Iris pigment epithelial cell (primary cell): ENCODE measurements around the gene KPNA6.
A peak's percentile ranks its signal among the peaks of the same experiment; 100 is the strongest.

Experiments used
- DNase-seq: peaks from one replicate; pipeline ENCODE4 v3.0.0-alpha.2; 2011; ENCODE audit warnings: low read depth

KPNA6 gene

DNA sequence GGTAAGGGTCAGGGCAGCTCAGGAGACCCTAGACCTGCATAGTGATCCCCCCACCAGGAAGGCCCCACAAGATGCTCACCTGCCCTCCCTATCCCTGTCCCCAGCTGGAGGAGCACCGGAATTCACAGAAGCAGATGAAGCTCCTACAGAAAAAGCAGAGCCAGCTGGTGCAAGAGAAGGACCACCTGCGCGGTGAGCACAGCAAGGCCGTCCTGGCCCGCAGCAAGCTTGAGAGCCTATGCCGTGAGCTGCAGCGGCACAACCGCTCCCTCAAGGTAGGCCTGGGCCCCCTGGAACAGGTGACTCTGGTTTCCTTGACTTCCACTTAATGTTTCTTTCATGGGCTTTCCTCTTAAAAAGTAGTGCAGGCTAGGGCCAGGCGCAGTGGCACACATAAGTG lies 80.0 kb downstream of the KPNA6 start:
- no peak for DNase-seq

DNA sequence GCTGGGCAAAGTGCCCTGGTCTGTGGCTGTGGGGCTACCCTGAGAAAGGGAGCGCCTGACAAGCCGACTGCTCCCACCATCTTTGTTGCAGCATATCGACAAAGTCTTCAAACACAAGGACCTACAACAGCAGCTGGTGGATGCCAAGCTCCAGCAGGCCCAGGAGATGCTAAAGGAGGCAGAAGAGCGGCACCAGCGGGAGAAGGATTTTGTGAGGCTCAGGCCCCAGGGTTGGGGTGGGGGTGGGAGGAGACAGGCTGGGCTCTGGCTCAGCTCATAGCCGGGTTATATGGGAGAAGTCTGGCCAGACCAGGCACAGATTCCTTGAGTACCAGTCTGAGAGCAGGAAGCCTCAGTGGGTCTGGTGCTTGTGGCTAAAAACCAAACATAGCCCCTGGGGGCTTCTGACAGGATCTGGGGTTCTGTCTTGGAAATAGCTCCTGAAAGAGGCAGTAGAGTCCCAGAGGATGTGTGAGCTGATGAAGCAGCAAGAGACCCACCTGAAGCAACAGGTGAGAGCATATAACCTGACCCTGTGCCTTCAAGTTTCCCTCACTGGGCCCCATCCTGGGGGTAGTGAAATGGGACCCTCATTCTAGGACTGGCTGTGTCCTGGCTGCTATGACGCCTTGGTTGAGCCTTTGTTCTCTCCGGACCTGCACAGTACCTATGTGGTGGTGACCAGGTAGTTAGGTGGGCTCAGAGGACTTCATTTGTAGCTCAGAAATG lies 84.5 kb downstream of the KPNA6 start:
- DNase-seq: no peak

DNA sequence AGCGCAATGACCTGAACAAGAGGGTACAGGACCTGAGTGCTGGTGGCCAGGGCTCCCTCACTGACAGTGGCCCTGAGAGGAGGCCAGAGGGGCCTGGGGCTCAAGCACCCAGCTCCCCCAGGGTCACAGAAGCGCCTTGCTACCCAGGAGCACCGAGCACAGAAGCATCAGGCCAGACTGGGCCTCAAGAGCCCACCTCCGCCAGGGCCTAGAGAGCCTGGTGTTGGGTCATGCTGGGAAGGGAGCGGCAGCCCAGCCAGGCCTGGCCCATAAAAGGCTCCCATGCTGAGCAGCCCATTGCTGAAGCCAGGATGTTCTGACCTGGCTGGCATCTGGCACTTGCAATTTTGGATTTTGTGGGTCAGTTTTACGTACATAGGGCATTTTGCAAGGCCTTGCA lies 87.1 kb downstream of the KPNA6 start:
- no peak for DNase-seq

- no peak for DNase-seq
These were observed 87.7 kb downstream of the KPNA6 start for GRCh38 chr1:32195531-32195930.

DNA sequence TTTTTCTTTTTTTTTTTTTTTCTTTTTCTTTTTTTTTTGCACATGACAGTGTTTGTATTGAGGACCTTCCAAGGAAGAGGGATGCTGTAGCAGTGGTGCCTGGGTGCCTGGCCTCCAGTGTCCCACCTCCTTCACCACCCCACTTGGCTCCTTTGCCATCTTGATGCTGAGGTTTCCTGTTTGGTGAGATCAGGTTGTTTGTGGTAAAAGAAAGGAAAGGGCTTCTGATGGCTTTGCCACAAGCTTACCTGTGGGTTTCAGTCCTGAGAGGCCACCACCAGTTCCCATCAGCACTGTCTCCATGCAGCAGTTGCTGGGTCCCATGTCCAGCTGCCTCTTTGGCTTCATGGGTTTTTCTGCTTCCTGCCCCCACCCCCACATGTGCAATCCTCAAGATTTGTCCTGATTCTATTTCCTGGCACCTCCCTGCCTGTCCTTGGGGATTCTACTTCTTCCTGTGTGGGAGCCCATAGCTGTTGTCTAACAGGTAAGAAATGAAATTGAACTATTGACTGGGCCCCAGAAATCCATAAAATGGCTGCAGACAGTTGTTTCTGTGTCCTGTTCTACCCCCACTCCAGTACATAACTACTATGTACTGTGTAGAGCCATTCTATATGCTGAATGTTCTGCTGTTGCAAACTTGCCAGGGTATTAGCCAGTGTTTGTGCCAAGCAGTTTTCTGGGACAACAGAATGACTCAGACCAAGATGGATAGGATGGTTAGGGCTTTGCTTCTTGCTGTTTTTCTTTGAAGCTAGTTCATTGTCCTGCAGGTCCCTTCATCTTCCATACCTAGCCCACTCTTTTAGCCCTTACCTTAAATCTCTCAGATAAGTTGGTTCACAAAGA lies 88.3 kb downstream of the KPNA6 start:
- peak; percentile 46 for DNase-seq

- DNase-seq: no peak
These were observed 89.2 kb downstream of the KPNA6 start for GRCh38 chr1:32197074-32197473.

- no peak for DNase-seq
These were observed 90.0 kb downstream of the KPNA6 start for GRCh38 chr1:32197837-32198236.

DNA sequence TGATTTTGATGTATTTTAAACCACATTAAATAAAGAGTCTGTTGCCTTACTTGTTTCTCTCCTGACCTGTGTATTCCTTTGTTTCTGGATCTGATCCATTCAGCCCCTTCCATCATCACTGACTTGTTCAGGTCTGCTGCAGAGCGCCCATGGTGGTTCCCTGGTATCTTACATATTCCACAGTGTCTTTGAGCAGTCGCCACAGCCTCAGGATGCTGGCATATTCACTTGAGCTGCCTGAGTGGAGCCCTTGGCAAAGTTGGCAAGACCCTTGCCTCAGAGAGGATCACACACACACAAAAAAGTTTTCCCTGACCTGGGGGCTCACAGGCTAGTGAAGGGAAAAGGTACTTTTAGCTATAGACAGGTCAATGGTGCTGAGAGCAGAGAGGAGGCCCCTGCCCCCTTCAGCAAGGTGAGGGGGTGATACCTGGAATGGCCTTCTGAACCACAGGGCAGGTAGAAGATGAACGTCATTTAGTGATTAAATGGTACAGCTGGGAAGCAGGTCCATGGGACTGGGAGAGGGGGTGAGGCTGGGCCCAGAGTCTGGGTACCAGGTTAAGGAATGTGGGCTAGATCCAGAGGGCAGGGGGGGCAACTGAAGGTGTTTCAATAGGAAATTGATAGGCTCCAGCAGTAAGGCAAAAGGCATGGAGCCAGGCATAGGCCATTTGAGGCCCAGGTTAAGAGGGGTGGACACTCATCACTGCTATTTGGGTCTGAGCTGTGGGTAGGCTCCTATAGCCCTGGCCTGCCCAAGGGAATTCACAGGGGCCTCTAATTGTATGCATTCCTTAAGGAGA lies 90.6 kb downstream of the KPNA6 start:
- no peak for DNase-seq

GRCh38 chr1:32199043-32199716 lies 91.3 kb downstream of the KPNA6 start:
- no peak for DNase-seq

DNA sequence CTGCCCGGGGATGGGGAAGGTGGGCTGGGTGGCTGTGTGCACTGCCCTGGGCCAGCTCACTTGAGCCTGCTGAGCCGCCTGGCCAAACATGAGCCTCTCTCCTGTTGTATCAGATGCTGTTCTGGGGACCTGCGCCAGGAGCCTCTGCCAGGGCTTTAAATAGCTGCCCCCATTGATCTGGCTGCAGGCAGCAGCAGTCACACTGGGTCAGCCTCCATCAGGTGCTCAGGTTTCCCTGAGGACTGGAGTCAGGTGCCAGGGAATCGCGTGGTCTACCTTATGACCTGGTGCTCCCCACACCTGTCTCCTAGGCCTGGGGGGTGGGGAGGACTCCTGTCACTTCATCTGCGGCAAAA lies 91.8 kb downstream of the KPNA6 start:
- DNase-seq: no peak

DNA sequence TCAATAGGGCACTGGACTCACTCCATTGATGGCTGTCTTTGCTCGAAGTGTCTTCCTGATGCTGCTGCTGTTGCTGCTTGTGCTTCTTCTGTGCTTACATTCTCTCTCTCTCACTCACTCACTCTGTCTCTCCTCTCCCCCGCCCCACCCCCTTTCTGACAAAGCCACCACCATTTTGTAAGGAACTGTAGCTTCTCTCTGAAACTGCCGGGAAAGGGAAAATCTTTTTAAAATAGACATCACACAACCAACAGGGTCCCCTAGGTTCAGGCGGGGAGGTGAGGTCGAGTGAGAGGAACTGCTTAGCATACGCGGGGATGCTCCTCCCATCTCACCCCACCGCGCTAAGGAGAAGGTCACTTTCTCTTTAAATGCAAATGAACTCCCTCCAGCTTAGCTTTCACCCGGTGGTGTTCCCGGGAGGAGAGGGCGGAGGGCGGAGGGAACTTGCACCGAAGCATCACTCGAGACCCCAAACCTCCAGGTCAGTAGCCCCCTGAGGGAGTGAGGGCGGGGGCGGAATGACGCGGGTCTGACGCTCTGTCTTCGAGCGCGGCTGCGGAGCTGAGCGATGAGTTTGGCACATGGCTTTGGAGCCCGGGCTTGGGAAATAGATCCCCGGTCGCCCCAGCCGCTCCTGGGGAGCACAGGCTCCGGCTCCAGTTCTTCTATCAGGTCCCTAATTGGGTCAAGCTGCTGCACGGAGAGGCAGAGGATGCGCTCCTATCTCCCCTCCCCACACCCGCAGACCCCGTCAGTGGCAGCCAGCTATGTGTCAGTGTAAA lies 92.6 kb downstream of the KPNA6 start, which contains the start of gene CCDC28B:
CCDC28B (plus strand) TSS at position 370 of the 785 bp plus-strand sequence. CDS start 1,341 bp downstream, outside the sequence.
- peak; percentile 83 for DNase-seq

- DNase-seq: peak; percentile 72
These were observed 93.4 kb downstream of the KPNA6 start for GRCh38 chr1:32201011-32201855.

DNA sequence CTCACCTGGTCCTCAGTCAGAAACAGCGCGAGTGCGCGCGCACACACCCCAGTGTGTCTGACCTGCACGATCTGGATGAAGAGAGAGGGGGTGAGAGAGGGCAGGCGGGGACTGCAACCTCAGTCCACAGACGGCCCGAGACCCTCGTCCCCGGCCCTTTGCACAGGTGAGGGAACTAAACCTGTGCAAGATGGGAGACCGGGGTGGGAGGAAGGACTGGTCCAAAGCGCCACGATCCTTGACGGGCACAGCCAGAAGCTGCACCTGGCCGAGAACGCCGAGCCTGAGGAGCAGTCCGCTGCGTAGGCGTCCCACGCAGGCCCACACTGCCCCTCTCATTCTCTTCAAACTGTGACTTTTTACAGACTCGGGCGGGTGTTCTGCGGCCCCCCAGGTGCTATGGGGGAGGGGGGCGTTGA lies 97.1 kb downstream of the KPNA6 start:
- no peak for DNase-seq

DNA sequence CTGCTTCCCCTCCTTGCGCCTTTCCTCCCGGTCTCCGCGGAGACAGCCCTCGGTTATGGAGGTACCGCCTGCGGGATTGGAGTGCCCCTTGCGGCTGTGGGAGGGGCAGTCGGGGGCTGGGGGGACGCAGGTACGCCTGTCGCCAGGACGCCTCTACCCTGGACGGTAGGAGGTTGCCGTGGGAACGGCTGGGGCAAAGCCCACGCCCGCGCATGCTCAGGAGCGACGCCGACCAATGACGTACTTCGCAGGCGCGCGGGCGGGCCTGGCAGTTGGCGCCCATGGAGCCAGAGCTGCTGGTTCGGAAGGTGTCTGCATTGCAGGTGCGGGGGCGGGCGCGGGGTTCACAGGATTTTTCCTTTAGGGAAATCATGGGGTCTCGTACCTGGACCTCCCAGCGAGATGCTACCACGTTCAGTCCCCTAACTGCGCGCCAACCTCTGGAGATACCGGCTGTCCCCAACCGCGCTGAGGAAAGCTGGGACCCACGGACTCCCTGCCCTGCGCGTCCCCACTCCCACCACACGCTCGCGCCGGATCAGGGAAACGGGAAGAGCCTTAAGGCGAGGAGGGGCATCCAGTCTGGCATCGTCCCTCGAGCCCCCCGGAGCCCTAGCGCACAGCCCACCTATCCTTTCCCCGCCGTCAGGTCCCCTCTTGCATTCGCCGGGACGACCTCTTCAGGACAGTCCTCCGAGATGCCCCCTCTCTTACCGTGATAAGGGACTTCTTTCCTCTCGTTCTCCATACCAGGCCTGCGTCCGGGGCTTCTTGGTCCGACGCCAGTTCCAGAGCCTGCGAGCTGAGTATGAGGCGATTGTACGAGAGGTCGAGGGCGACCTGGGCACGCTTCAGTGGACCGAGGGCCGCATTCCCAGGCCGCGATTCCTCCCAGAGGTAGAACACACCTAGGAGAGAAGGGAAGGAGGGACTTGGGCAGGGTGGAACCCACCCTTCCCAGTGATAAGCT lies 97.8 kb downstream of the KPNA6 start, which contains the start of gene IQCC:
IQCC (plus strand) TSS at position 271 of the 970 bp plus-strand sequence; CDS start at position 282, 11 bp downstream.
- DNase-seq: peak; percentile 78

GRCh38 chr1:32208469-32208868 lies 100.6 kb downstream of the KPNA6 start:
- DNase-seq: no peak

DNA sequence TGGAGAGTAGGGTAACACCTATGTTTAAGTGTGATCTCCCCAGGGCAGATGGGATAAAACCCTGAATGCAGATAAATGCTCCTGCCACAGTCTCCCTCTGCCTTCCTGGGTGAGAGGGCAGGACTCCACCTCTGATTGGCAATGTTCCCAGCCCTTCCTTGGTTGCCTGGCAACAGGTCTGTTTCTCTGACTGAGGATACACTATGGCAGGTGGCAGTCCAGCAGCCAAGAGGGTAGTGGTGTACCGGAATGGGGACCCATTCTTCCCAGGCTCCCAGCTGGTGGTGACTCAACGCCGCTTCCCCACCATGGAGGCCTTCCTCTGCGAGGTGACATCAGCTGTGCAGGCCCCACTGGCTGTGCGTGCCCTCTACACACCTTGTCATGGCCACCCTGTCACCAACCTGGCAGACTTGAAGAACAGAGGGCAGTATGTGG lies 101.1 kb downstream of the KPNA6 start, which contains the start of gene DCDC2B:
DCDC2B (plus strand) TSS at position 199 of the 438 bp plus-strand sequence; CDS start at position 204, 5 bp downstream.
- peak; percentile 40 for DNase-seq

DNA sequence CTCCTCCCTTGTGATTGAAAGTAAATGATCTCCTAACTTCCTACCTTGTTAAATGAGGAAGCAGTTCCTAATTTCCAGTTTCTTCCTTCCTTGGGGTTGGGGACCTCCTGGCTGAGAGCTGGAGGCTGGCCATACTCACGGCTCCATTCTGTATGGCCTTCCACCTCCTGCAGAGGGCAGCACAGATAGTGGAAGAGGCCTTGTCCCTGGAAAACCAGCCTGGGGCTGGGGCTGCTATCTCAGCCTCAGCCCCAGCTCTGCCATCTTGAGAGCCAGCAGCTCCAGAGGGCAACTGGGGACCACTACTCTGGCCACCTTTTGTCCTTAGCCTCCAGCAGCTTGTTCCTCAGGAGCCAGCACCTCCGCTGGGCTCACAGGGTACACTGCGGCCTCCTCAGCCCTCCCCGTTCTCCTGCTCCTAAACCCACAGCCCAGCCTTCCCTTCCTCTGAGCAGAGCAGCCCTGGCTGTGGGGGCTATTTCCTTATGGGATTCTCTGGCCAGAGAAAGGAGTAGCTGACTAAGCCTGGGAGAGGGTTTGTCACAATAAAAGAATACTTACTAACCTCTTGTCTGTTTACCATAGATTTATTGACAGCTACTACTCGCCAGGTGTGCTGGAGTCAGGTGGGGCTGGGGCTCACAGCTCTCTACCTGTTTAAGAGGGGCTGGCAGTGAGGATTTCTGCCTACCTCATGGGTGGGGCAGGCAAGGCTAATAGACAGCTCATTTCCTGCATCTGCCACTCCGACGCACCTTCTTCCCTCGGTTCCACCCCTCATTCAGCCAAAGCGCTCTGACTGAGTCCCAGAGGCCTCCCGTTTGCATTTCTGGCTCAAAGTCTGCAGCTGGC lies 108.0 kb downstream of the KPNA6 start:
- peak; percentile 64 for DNase-seq

DNA sequence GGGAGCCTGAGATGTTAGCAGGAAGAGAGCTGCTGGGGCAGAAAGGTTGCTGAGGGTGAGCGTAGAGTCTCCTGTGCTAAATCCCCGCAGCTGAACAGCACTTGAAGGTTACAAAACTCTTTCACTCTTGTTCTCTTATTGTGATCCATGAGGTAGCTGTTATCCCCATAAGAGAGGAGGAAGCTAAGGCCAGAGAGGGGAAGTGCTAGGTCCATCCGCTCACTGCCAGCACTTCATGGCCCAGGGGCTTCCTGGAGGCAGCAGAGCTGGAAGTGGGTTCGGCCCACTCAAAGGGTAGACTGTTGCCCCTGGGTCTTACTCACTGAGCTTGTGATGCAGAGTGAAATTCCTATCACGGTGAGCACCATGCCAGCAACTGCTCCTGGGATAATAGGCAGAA lies 108.7 kb downstream of the KPNA6 start:
- no peak for DNase-seq
